GM19351 (cell line): ENCODE results near the gene B4GALNT4.
"Not testable (repeated sequence)": the region's sequence is repeated elsewhere in the genome, so short reads cannot be mapped to it uniquely, and the experiment has no call there.

Experiments
- ATAC-seq: cut with Tn5 transposase; IDR thresholded peaks from one replicate; pipeline ENCODE4 v1.9.1; 2021; ENCODE audit warnings: mild to moderate bottlenecking, moderate library complexity; ENCODE audit not compliant: unreplicated experiment

The B4GALNT4 gene

DNA sequence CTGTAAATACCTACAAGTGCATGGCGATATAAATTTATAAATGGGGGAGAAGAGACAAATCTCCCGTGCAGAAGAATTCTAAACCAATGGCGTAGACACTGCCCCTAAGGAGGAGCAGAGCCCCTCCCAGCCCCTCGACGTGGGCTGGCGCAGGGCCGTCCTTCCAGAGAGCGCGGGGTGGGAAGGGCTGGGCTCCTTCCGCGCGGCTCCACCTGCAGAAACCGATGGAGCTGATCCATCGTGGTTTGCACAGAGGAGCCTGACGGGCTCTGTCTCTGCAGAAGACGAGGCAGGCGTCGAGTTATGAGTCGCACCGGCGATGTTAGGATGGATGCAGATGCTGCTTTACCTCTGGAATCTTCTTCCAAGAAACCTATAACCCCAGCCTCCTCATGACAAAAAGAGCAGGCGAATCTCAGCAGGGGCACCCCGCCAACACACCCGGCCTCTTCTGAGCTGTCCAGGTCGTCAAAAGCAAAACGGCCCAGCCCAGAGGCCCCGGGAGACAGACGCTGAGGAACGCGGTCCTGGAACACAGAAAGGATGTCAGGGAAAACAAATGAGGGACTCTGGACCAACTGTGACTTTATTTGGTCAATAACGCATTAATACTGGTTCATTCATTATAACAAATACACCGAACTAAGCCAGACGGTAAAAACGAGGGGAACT lies 11.0 kb upstream of the B4GALNT4 start:
- no peak for ATAC-seq

DNA sequence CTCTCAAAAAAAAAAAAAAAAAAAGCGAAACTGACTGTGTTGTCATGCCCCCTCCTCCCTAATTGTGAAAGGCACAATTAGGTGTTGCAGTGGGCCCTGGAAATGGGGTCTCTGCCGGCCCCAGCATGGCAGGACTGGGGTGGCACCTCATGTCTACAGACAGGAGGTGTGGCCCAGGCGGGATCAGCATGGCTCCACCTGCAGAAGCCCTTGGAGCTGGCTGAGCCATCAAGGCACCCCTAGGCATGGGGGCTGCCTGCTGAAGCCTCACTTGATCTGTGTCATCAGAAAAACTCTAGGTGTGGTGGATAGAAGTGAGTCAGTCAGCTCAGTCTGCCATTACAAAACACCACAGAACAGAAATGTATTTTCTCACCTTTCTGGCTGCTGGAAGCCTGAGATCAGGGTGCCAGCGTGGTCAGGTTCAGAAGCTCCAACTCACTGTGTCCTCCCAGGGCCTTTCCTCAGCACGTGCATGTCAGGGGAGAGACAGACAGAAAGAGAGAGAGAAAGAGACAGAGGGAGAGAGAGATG lies 10.1 kb upstream of the B4GALNT4 start:
- no peak for ATAC-seq

DNA sequence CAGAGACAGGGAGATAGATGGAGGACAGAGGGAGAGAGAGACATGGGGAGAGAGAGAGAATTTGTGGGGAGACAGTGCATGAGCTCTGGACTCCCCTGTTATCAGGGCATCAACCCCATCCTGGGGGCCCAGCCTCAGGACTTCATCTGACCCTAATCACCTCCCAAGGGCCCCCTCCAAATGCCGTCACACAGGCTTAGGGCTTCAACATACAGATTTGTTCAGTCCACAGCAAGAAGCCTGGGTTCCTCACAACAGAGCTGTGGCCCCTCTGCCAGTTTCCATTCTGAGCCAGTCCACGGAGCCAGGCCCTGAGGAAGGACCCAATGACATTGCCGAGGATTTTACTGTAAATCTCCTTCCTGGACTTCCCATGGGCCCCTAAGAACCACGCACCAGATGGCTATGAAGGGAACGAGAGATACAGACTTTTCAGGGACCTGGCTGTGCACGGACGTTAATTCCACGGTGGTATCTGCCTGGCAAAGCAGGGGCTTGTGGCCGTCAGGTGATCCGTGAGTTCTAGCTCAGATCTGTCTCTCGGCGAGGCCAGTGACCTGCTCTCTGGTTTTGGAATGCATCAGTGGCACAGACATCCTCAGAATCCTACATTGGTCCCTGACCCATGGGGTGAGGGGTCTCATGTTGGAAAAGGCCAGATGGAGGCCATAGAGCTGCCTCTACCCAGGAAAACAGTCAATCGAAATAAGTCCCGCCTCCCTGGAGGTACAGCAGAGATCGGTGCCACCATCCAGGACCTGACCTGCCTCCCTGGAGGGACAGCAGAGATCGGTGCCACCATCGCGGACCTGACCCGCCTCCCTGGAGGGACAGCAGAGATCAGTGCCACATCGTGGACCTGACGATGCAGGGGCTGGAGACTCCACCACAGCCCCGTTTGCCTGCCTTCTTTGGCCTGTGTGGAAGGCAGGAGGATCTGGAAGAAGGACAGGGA lies 8.7 kb upstream of the B4GALNT4 start:
- no peak for ATAC-seq

DNA sequence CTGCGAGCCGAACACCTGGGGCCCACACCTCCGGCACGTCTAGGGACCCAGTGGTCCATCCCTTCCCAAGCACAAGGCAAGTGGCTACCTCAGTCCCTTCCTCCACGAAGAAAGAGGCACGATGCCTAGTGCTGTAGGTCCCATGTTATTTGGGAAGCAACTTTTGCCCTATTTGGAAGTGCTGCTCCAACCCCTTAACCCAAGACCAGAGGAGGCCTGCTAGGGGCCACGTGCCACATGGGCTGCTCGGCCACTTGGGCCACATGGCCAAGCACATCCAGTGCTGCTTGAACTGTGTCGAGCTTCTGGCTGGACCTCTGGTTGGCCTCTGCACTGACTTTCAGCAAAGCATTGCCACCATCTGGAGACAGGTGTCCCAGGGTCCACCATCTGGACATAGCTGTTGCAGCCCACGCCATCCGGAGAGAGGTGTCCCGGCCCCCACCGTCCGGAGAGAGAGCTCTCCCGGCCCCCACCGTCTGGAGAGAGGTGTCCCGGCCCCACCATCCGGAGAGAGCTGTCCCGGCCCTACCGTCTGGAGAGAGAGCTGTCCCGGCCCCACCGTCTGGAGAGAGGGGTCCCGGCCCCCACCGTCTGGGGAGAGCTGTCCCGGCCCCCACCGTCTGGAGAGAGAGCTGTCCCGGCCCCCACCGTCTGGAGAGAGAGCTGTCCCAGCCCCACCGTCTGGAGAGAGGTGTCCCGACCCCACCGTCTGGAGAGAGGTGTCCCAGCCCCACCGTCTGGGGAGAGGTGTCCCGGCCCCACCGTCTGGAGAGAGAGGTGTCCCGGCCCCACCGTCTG lies 6.5 kb upstream of the B4GALNT4 start:
- no peak for ATAC-seq

DNA sequence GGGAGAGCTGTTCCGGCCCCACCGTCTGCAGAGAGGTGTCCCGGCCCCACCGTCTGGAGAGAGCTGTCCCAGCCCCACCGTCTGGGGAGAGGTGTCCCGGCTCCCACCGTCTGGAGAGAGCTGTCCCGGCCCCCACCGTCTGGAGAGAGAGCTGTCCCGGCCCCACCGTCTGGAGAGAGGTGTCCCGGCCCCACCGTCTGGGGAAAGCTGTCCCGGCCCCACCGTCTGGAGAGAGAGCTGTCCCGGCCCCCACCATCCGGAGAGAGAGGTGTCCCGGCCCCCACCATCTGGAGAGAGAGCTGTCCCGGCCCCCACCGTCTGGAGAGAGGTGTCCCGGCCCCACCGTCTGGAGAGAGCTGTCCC lies 5.9 kb upstream of the B4GALNT4 start:
- not testable (repeated sequence) for ATAC-seq

DNA sequence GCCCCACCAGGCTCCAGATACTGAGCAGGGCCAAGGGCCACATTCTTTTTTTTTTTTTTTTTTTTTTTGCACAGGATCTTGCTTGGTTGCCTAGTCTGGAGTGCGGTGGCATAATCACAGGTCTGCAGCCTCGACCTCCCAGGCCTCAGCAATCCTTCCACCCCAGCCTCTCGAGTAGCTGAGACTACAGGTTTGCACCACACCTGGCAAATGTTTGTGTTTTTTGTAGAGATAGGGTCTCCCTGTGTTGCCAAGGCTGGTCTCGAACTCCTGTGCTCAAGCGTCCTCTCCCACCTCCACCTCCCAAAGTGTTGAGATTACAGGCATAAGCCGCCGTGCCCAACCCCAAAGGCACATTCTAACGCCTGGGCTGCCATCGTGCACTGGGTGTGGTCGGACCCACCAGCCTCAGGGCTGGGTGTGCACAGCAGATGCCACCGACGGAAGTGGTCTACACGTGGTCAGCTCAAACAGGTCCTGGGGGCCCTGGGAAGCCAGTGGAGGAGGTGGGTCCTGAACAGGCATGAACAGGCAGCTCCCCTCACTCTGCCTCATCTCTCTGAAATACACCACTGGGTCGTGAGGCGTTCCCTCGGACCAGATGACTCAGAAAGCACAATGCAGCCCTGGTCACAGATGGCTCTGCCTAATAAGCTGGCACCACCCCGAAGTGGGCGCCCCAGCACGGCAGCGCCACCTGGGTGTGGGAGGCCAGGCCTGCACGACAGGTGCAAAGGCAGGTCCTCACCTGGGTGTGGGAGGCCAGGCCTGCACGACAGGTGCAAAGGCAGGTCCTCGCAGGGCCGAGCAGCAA lies 5.1 kb upstream of the B4GALNT4 start:
- ATAC-seq: no peak

DNA sequence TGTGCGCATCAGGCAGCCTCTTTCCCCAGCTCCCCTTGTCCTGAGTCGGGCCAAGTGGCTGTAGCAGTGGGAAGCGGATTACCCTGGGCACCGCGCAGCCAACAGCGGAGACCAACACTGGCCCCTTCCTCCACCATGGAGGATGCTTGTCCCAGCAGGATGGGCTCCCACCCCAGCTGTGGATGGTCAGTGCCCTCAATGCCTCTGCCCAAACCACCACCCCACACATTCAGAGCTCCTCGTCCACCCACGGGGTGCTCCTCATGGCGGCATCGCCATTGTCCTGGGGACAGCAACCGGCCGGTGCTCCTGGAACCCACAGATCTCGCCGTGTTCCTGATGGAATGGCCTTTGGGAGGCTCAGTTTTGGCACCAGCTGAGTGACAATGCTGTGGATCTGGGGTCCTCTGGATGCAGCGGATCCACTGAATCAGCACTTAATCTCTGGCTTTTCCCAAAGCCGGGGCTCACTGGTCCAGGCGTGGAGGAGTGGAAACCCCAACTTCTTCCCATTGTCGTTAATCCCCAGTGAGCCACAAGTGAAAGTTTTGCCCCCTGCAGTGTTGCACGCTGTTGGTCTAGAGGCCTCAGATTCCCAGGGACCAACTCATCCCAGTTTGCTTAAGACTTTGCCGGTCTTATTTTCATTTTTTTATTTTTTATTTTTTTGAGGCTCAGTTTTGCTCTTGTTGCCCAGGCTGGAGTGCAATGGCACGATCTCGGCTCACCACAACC lies 4.1 kb upstream of the B4GALNT4 start:
- no peak for ATAC-seq

DNA sequence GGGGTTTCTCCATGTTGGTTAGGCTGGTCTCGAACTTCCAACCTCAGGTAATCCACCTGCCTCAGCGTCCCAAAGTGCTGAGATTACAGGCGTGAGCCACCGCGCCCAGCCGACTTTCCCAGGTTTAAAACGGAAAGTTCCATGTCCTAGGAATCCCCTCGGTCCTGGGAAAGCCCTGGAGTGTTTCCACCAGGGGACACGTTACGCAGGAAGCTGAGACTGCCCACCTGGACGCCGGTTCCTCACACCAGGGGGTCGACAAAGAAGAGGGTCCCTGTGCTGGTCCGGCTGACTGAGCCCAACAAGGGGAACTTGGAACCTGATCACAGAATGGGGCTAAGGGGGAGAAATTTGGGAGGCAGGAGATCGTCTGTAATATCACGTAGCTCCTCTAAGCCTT lies 3.5 kb upstream of the B4GALNT4 start:
- ATAC-seq: no peak

DNA sequence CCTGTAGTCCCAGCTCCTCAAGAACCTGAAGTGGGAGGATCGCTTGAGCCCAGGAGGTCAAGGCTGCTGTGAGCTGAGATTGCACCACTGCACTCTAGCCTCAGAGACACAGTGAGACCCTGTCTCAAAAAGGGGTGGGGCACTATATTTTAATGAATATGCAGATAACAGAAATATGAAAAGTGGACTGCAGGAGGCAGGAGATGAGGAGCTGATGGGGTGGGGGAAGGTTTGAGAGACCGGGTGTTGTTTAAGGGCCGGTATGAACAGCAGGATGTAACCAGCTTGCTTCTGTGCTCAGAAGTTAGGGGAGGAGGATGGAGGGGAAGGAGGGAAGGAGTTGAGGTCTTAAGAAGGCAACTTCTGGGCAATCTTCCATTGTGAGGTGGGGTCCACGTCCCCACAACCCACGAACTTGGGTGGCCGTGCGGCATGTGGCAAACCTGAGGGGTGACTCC lies 1.3 kb upstream of the B4GALNT4 start:
- ATAC-seq: no peak

DNA sequence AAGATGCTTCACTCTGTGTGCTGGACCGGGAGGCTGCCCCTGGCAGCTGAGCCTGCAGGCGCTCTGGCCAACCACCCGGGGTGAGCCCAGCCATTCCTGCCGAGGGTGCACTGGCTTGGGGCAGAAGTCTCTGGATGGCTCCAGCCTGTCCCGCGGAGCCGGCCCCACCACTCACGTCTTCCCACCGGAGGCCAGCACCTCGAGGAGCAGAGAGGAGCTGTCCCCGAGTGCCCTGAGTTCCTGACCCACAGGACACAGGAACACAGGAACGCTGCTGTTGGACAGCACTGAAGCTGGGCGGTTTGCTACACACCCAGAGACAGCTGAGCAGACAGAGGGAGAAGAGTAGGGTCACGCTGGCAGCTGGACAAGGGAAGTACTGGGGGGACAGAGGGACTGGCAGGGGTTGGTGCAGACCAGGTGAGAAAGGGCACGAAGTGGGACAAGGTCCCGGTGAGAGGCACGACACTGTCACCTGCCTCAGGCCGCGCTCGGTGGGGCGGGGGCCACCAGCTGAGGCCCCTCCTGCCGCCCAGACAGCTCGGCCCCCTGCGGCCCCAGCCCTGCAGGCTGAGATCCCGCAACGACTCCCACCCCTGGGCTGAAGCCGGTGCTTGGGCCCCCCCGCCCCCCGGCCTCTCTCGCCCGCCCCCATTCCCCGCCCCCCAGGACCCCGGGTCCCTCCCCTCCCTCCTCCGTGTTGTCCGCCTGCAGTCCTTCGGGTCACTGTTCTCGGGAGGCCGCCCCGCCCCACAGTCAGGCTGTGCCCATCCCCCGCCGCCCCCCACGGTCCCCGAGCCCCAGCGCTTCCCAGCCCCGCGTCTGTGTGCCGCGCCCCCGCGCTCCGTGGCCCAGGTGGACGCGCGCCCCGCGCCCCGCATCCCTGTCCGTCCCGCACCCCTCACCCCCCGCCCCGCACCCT lies 624 bp upstream of the B4GALNT4 start:
- no peak for ATAC-seq

DNA sequence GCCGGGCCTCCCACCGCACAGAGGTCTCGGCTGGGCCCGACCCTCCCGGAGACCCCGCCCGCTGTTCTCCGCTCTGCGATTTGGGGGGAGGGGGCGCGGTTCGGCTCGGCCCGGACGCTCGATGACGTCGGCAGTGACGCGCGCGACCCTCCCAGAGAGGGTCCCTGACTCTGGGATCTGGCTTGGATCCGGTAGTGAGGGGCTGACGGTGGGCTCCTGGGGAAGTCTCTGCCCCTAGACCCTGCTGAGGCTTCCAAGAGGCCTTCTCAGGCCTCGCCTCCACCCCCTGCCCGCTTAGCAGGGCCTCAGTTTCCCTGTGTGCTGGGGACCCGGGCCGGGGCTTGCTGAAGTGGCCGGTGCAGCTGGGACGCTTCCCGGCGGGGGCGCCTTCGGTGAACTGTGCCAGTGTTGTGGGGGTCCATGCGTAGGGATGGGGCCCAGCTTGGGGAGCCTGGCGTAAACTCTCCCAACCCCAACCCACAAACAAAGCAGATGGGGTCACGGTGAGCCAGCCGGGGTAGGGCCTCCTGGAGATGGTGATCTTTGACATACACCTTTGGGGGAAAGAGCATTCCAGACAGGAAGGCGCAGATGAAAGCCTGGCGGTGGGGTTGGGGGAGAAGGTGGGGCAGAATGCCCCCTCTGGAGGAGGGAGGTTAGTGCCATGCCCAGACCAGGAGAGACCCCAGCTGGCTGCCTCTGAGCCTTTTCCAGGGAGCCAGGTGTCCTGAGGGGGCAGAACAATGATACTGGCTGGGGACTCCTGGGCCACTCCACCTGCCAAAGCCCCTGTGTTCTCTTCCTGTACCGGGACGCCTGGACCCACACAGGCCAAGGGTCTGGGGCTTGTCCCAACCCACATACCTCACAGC lies 1.0 kb downstream of the B4GALNT4 start:
- ATAC-seq: no peak

DNA sequence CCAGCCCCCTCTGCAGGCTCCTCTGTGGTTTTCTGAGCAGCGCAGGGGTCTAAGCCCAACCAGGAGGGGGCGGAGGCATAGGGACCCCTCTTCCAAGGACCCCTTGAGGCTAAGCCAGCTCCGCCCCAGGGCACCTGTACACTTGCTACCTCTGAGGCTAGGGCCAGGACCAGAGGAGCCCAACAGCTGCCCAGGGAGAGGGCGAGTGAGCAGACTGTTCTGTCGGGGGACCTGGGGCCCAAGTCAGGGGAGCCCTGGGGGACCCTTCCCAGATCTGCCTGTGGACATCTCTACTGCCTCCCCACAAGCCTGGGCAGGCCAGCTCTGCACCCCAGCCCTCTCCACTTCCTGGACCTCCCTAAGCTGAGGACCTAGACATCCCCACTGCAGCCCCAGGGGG lies 1.8 kb downstream of the B4GALNT4 start:
- ATAC-seq: no peak

DNA sequence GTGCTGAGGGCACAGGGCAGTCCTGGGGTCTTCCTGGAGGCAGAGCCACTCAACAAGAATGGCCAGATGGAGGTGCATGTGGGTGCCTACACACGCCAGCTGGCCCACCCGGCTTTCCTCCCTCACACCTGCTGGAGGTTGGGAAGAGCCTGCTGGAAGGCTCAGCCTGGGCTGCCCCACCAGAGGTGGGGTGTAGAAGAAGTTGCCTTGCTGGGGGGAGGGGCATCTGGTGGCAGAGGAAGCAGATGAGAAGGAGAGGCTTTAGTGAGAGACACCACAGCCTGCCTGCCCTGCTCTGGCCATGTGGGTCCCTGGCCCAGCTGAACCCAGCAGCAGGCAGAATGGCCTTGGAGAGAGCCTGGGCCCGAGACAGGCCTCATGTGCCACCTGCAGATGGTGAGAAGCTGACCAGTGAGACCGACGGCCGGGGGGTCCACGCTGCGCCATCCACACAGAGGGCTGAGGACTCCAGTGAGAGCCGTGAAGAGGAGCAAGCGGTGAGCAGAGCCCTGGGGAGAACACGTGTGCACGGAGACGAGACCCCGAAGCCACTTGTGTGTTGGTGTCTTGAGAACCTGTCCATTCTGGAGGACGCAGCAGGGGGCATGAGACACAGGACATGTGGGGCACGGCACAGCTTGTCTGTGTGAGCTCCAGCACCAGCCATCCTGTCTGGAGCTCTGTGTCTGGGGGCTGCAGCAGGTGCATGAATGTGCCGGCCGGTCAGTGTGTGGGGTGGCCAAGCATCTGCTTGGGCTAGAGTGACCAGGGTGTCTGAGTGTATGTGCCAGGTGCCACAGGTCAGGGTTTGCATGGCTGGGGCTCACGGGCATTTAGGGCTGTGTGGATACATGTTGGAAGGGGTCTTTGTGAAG lies 2.7 kb downstream of the B4GALNT4 start:
- ATAC-seq: no peak

DNA sequence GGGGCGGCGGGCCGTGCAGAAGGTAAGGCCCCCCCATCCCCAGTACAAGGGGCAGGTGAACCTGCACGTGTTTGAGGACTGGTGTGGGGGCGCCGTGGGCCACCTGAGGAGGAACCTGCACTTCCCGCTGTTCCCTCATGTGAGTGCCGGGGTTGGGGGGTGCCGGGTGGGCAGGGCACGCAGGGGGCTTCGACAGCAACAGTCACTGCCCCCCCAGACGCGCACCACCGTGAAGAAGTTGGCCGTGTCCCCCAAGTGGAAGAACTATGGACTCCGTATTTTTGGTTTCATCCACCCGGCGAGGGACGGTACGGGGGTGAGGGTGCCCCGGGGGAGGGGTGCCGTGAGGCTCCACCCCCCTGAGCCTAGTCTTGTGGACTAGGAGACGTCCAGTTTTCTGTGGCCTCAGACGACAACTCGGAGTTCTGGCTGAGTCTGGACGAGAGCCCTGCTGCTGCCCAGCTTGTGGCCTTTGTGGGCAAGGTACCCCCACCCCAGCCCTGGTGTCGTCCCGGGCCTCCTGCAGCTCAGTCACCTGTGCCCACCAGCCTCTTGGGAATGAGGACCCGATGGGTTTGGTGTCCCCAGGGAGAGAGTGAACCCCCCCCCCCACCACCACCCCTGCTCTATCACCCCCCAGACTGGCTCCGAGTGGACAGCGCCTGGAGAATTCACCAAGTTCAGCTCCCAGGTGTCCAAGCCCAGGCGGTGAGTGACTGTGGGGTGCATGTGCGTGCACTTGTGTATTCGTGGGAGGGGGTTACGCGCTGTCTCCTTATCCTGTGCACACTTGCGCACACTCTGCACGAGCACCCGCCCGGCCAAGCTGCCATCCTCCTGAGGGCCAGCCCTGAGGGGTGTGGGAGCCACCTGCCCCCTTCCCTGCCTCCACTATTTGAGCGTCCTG lies 3.8 kb downstream of the B4GALNT4 start:
- ATAC-seq: no peak

DNA sequence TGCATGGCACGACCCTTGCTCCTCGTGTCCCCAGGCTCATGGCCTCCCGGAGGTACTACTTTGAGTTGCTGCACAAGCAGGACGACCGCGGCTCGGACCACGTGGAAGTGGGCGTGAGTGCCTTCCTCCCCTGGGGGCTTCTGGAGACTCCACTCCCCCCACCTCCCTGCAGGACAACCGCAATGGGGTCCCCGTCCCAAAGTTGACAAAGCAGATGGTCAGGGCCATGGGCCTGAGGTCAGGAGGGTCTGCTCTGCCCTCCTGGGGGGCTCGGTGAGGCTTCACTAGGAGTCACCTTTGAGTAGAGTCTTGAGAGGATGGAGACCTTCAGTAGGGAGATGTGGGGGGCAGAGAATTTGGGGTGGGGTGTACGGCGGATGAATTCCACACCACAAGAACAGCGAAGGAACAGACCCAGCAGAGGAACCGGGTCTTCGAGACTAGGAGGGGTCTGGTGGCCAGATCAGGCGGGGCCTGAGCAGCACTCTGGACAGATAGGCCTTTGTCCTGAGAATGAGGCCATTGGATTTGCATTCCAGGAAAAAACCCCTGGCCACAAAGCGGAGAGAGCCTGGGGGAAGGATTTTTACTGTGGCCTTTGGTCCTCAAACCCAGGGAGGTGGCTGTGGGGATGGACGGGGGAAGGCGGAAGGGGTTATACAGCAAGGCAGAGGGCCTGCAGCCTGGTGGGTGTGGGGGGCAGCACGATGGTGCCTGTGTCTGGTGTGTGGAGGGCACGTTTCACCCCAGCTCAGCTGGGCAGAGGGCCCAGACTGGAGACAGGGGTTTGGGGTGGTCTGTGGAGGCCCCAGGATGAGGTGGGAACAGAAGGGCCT lies 4.6 kb downstream of the B4GALNT4 start:
- no peak for ATAC-seq
